GM10847 (cell line): ENCODE results near the gene NRP2.
A peak's percentile ranks its signal among the peaks of the same experiment; 100 is the strongest.

Source experiments
- POLR2A ChIP-seq: IDR thresholded peaks from 2 replicates; pipeline ENCODE4 v1.6.1; 2011; ENCODE audit not compliant: insufficient read length; ENCODE audit errors: extremely low read depth

Gene NRP2

GRCh38 chr2:205696927-205697441 is 14.7 kb downstream of the NRP2 start:
- TF ChIP-seq POLR2A = no peak

- no peak for TF ChIP-seq POLR2A
Observed at GRCh38 chr2:205698286-205699268, 16.3 kb downstream of the NRP2 start.

GRCh38 chr2:205699515-205700289 is 17.4 kb downstream of the NRP2 start:
- no peak for TF ChIP-seq POLR2A

- no peak for TF ChIP-seq POLR2A
Observed at GRCh38 chr2:205700331-205701132, 18.2 kb downstream of the NRP2 start.

- TF ChIP-seq POLR2A = no peak
Observed at GRCh38 chr2:205701509-205701908, 19.2 kb downstream of the NRP2 start.

- TF ChIP-seq POLR2A = no peak
Observed at GRCh38 chr2:205702576-205702975, 20.3 kb downstream of the NRP2 start.

GRCh38 chr2:205703471-205704126 is 21.3 kb downstream of the NRP2 start:
- TF ChIP-seq POLR2A = no peak

GRCh38 chr2:205704127-205704741 is 21.9 kb downstream of the NRP2 start:
- no peak for TF ChIP-seq POLR2A

- TF ChIP-seq POLR2A = no peak
Observed at GRCh38 chr2:205705511-205706349, 23.4 kb downstream of the NRP2 start.

GRCh38 chr2:205706769-205707381 is 24.6 kb downstream of the NRP2 start:
- peak; percentile 53 for TF ChIP-seq POLR2A

GRCh38 chr2:205708231-205708631 is 25.9 kb downstream of the NRP2 start:
- no peak for TF ChIP-seq POLR2A

GRCh38 chr2:205709319-205709718 is 27.0 kb downstream of the NRP2 start:
- no peak for TF ChIP-seq POLR2A

GRCh38 chr2:205712508-205712907 is 30.2 kb downstream of the NRP2 start:
- no peak for TF ChIP-seq POLR2A

GRCh38 chr2:205713086-205713485 is 30.8 kb downstream of the NRP2 start:
- no peak for TF ChIP-seq POLR2A
